ENCODE measurements around the gene UIMC1. TPM values are rescaled to one million over a fixed set of nuclear protein-coding genes. Genes with fewer than 3 reads are reported as not detected.
"Not testable (repeated sequence)": the region's sequence is repeated elsewhere in the genome, so short reads cannot be mapped to it uniquely, and the experiment has no call there.

UIMC1 gene
- polyA plus RNA-seq (ENCODE audit: insufficient read depth in 1 of 5, insufficient read length in 5 of 5, low replicate concordance in 1 of 5) = 10 to 100 TPM; 37.9 to 54.2 (median 43.0) TPM
- long read RNA-seq, donor 1, partial matches to known transcripts = 0 of 6 reads
- long read RNA-seq, donor 1, other reads (novel, unspliced or antisense) = 0 of 6 reads
- long read RNA-seq, donor 2, partial matches to known transcripts = 0 of 1 reads
- long read RNA-seq, donor 2, other reads (novel, unspliced or antisense) = 0 of 1 reads
- long read RNA-seq, donor 3, partial matches to known transcripts = 0 of 2 reads
- long read RNA-seq, donor 3, other reads (novel, unspliced or antisense) = 0 of 2 reads
- long read RNA-seq, donor 4, partial matches to known transcripts = 0 of 2 reads
- long read RNA-seq, donor 4, other reads (novel, unspliced or antisense) = 0 of 2 reads
- long read RNA-seq, donor 5 = 0 reads
- long read RNA-seq, donor 6, partial matches to known transcripts = 0 of 2 reads
- long read RNA-seq, donor 6, other reads (novel, unspliced or antisense) = 0 of 2 reads
- long read RNA-seq, donor 7, partial matches to known transcripts = 0 of 2 reads
- long read RNA-seq, donor 7, other reads (novel, unspliced or antisense) = 0 of 2 reads
- long read RNA-seq, donor 8, partial matches to known transcripts = 0 of 1 reads
- long read RNA-seq, donor 8, other reads (novel, unspliced or antisense) = 0 of 1 reads

- DNase-seq = peak; percentile 87 to 90
Measured at GRCh38 chr5:177006265-177006972, at the start of gene UIMC1. UIMC1 (minus strand) TSS chr5:177006779; CDS start chr5:176982615, 24,164 bp downstream.

GRCh38 chr5:177049285-177049684, 42.7 kb upstream of the UIMC1 start:
- no peak for DNase-seq

GRCh38 chr5:177048531-177048930, 42.0 kb upstream of the UIMC1 start:
- DNase-seq = not testable (repeated sequence)

GRCh38 chr5:177045631-177046030, 39.1 kb upstream of the UIMC1 start:
- no peak for DNase-seq

- DNase-seq = no peak
Measured at GRCh38 chr5:177044641-177045040, 38.1 kb upstream of the UIMC1 start.

- DNase-seq = no peak
Measured at GRCh38 chr5:177043958-177044357, 37.4 kb upstream of the UIMC1 start.

GRCh38 chr5:177043114-177043513, 36.5 kb upstream of the UIMC1 start:
- no peak for DNase-seq

GRCh38 chr5:177041936-177042335, 35.4 kb upstream of the UIMC1 start:
- no peak for DNase-seq

- DNase-seq = no peak
Measured at GRCh38 chr5:177040814-177041420, 34.3 kb upstream of the UIMC1 start.

GRCh38 chr5:177036921-177037320, 30.3 kb upstream of the UIMC1 start:
- no peak for DNase-seq

- no peak for DNase-seq
Measured at GRCh38 chr5:177036443-177036842, 29.9 kb upstream of the UIMC1 start.

- DNase-seq = no peak
Measured at GRCh38 chr5:177035976-177036375, 29.4 kb upstream of the UIMC1 start.

- DNase-seq = no peak
Measured at GRCh38 chr5:177029498-177029897, 22.9 kb upstream of the UIMC1 start.

- DNase-seq = no peak
Measured at GRCh38 chr5:177027665-177028064, 21.1 kb upstream of the UIMC1 start.

GRCh38 chr5:177025101-177025601, 18.6 kb upstream of the UIMC1 start:
- no peak for DNase-seq

GRCh38 chr5:177024559-177024958, 18.0 kb upstream of the UIMC1 start:
- DNase-seq = no peak

GRCh38 chr5:177023303-177023664, 16.7 kb upstream of the UIMC1 start:
- DNase-seq = no peak

GRCh38 chr5:177022386-177023302, 16.1 kb upstream of the UIMC1 start, which contains the start of gene ZNF346:
ZNF346 (plus strand) TSS chr5:177022696; CDS start chr5:177022739, 43 bp downstream.
- DNase-seq = peak; percentile 92

GRCh38 chr5:177020033-177020432, 13.5 kb upstream of the UIMC1 start:
- DNase-seq = no peak

GRCh38 chr5:177018341-177018740, 11.8 kb upstream of the UIMC1 start:
- no peak for DNase-seq

GRCh38 chr5:177015156-177015555, 8.6 kb upstream of the UIMC1 start:
- no peak for DNase-seq
